GM12878 (cell line): ENCODE measurements around the gene RBPJL. TPM values are rescaled to one million over a fixed set of nuclear protein-coding genes. Genes with fewer than 3 reads are reported as not detected.

ENCODE experiments used
- ATAC-seq: fragments of 200-7000 bp; cut with Tn5 transposase; 3 replicates; pipeline ENCODE4 v1.9.1; 2020; ENCODE audit warnings: mild to moderate bottlenecking, moderate library complexity
- BruUV-seq: library from RNA; stranded (reverse); fragments of 400-500 nt; replicated peaks from 2 replicates; lab custom pipeline; 2021; lab: Mats Ljungman, UMichigan
- CTCF ChIA-PET: fragments of 300-600 bp; sonication (Branson Sonifier 250); formaldehyde crosslinking; extraction: SDS; loops from one replicate; lab custom pipeline; 2021; ENCODE audit warnings: inconsistent platforms; lab: Yijun Ruan, JAX
- POLR2A ChIA-PET: fragments of 350-600 bp; formaldehyde crosslinking; extraction: SDS; loops from one replicate; lab custom pipeline; 2021; ENCODE audit warnings: inconsistent platforms; lab: Charles Lee
- RAD21 ChIA-PET: fragments of 300-600 bp; sonication (Branson Sonifier 250); formaldehyde crosslinking; loops from one replicate; lab custom pipeline; 2023; ENCODE audit warnings: antibody characterized with exemption; ENCODE audit not compliant: unreplicated experiment; lab: Charles Lee
- SMC1A ChIA-PET: fragments of 300-600 bp; sonication (Branson Sonifier 250); formaldehyde crosslinking; loops from one replicate; lab custom pipeline; 2023; ENCODE audit not compliant: unreplicated experiment, uncharacterized antibody; lab: Charles Lee
- DNase-seq: peaks from one replicate; pipeline ENCODE4 v3.0.0-alpha.2; 2011; ENCODE audit warnings: low read depth, low spot score
- FAIRE-seq: peaks from 3 replicates; lab custom pipeline; 2011; peaks lifted over from hg19 to GRCh38; lab: Jason Lieb, UNC
- H2AFZ ChIP-seq: 2 replicates; pipeline ENCODE4 v1.6.0; 2011; ENCODE audit warnings: low read depth, low read length, control low read depth; ENCODE audit not compliant: control insufficient read depth
- H3K27ac ChIP-seq: 2 replicates; pipeline ENCODE4 v1.5.1; 2011; ENCODE audit warnings: control low read depth; ENCODE audit not compliant: control insufficient read depth, insufficient read depth
- H3K27me3 ChIP-seq, 2 experiments: replicated peaks in 1 of 2; 2 replicates each; pipeline versions ENCODE4 v1.6.0 to v1.6.1; 2011; ENCODE audit warnings: low read length in 1 of 2; ENCODE audit not compliant: control insufficient read depth in 2 of 2, insufficient read depth in 2 of 2
- H3K36me3 ChIP-seq, 2 experiments: 2 replicates each; pipeline ENCODE4 v1.5.1; 2011; ENCODE audit warnings: low read length in 1 of 2; ENCODE audit not compliant: control insufficient read depth in 2 of 2, insufficient read depth in 2 of 2
- H3K4me1 ChIP-seq: 2 replicates; pipeline ENCODE4 v1.6.1; 2011; ENCODE audit warnings: mild to moderate bottlenecking, low read length, moderate library complexity, mixed read lengths; ENCODE audit not compliant: control insufficient read depth, insufficient read depth
- H3K4me2 ChIP-seq: 2 replicates; pipeline ENCODE4 v1.6.0; 2011; ENCODE audit warnings: control low read depth; ENCODE audit not compliant: control insufficient read depth, insufficient read depth
- H3K4me3 ChIP-seq: fragments of 200-600 bp; sonication (generic); 2 replicates; pipeline ENCODE4 v1.5.1; 2016
- H3K79me2 ChIP-seq: 2 replicates; pipeline ENCODE4 v1.6.0; 2011; ENCODE audit warnings: low read length; ENCODE audit not compliant: control insufficient read depth, insufficient read depth
- H3K9ac ChIP-seq: 2 replicates; pipeline ENCODE4 v1.8.0; 2011; ENCODE audit warnings: low read length, control low read depth, mixed read lengths; ENCODE audit not compliant: control insufficient read depth, insufficient read depth
- H3K9me3 ChIP-seq: replicated peaks from 3 replicates; pipeline ENCODE4 v1.5.1; 2011; ENCODE audit warnings: mild to moderate bottlenecking, low read length; ENCODE audit not compliant: control insufficient read depth, insufficient read depth
- H4K20me1 ChIP-seq: 2 replicates; pipeline ENCODE4 v1.6.0; 2011; ENCODE audit not compliant: control insufficient read depth, insufficient read depth
- EED ChIP-seq: sonication (generic); IDR thresholded peaks from 2 replicates; pipeline ENCODE4 v1.6.1; 2016; ENCODE audit warnings: antibody characterized with exemption, low read depth
- FOXM1 ChIP-seq: IDR thresholded peaks from 2 replicates; pipeline ENCODE4 v1.6.1; 2012; ENCODE audit warnings: low read depth, mild to moderate bottlenecking, inconsistent platforms, low read length, moderate library complexity
- HDAC6 ChIP-seq: fragments of 200-600 bp; sonication (generic); IDR thresholded peaks from one replicate; pipeline ENCODE4 v1.8.0; 2017; ENCODE audit warnings: antibody characterized with exemption; ENCODE audit not compliant: unreplicated experiment
- IKZF1 ChIP-seq: fragments of 450-650 bp; conservative IDR thresholded peaks from 2 replicates; pipeline ENCODE4 v1.6.1; 2017; ENCODE audit warnings: antibody characterized with exemption, mild to moderate bottlenecking
- MEF2A ChIP-seq: IDR thresholded peaks from 2 replicates; pipeline ENCODE4 v1.6.1; 2011; ENCODE audit warnings: low read depth, mild to moderate bottlenecking, low read length, moderate library complexity; ENCODE audit not compliant: insufficient read depth
- PRDM15 ChIP-seq: fragments of 450-650 bp; formaldehyde crosslinking; IDR thresholded peaks from 2 replicates; pipeline ENCODE4 v1.4.0; 2020; ENCODE audit warnings: mild to moderate bottlenecking, moderate library complexity
- SREBF2 ChIP-seq: IDR thresholded peaks from 2 replicates; pipeline ENCODE4 v1.6.1; 2012; ENCODE audit warnings: mild to moderate bottlenecking, low read length
- TBL1XR1 ChIP-seq: IDR thresholded peaks from 2 replicates; pipeline ENCODE4 v1.6.1; 2012; ENCODE audit warnings: low read depth, low read length, improper control_type of control experiment
- WGBS: methylation state at CpG from one replicate; pipeline ENCODE4 v1.1.6; 2016; ENCODE audit warnings: low lambda C conversion rate; ENCODE audit not compliant: insufficient replicate concordance, insufficient coverage; ENCODE audit errors: missing lambda C conversion rate; 5-methylcytosine and 5-hydroxymethylcytosine counted together
- in situ Hi-C: fragments of 300-500 bp; cut with MboI; formaldehyde crosslinking; loops from 9 replicates; pipeline ENCODE4 v1.14.3; 2018; ENCODE audit warnings: mixed read lengths
- intact Hi-C: fragments of 100-400 bp; cut with micrococcal nuclease; formaldehyde crosslinking; loops from one replicate; pipeline ENCODE4 v1.14.2; 2022; ENCODE audit not compliant: unreplicated experiment
- polyA plus RNA-seq, 11 experiments: library from polyadenylated mRNA; depleted of rRNA in 4 of 11; unstranded in 6 of 11; stranded (reverse) in 5 of 11; fragments of >200 nt; fragmentation: Nextera tagmentation in 4 of 11; fragmentation: Illumina TruSeq in 1 of 11; extraction: Ambion mirVana in 4 of 11; extraction: Trizol in 1 of 11; gene quantifications; 1 replicate in 1 of 11; 2 replicates in 10 of 11; pipeline versions ENCODE4 v1.2.1 to v1.2.3, GENCODE V29; 2011 to 2016; ENCODE audit warnings: inconsistent platforms in 2 of 11, missing spikeins in 2 of 11, low read depth in 1 of 11
- total RNA-seq, 4 experiments: library from RNA; depleted of rRNA in 3 of 4; stranded (reverse); fragments of >200 nt in 3 of 4; fragmentation: Illumina TruSeq in 1 of 4; extraction: Trizol in 1 of 4; gene quantifications; 2 replicates each; pipeline versions ENCODE4 v1.2.1 to v1.2.3, GENCODE V29; 2013 to 2021
- TF ChIP-seq, protein P1 (sequence below): fragments of 150-350 bp; IDR thresholded peaks from 2 replicates; pipeline ENCODE4 v1.6.1; 2014; ENCODE audit warnings: mild to moderate bottlenecking, low read depth, low read length

RBPJL gene
- total and polyA plus RNA-seq, 10 of the 15 experiments (the other 5 are each of a cell fraction or from before 2014, with no cell fraction given) = 0.18 TPM; not detected in 9

- in situ Hi-C loops = no loop called here
Measured at GRCh38 chr20:45328451-45328850, 21.8 kb downstream of the RBPJL start.

More at GRCh38 chr20:45328451-45328850, 21.8 kb downstream of the RBPJL start:
- FAIRE-seq = no peak
- H3K9me3 ChIP-seq = no peaks in the 10 kb centered on the region
- H3K9ac ChIP-seq = no peak overlapping the region
- SMC1A ChIA-PET = interaction anchor here (1.0 kb wide), 1 partner anchor 18 kb away, joined by 5 read pairs; no protein-coding TSS in a partner anchor
- H2AFZ ChIP-seq = no peak overlapping the region
- intact Hi-C loops = no loop called here
- DNase-seq = no peak
- H3K79me2 ChIP-seq = no peaks in the 10 kb centered on the region
- no peak for ATAC-seq
- CTCF ChIA-PET = interaction anchor here (1.5 to 3.5 kb wide), 3 partner anchors 16 to 109 kb away, joined by 4 to 14 read pairs (median 4); no protein-coding TSS in a partner anchor
- H3K36me3 ChIP-seq = no peaks in the 10 kb centered on the region; a peak in 1 of 4 replicates
- TF ChIP-seq, protein P1, sequence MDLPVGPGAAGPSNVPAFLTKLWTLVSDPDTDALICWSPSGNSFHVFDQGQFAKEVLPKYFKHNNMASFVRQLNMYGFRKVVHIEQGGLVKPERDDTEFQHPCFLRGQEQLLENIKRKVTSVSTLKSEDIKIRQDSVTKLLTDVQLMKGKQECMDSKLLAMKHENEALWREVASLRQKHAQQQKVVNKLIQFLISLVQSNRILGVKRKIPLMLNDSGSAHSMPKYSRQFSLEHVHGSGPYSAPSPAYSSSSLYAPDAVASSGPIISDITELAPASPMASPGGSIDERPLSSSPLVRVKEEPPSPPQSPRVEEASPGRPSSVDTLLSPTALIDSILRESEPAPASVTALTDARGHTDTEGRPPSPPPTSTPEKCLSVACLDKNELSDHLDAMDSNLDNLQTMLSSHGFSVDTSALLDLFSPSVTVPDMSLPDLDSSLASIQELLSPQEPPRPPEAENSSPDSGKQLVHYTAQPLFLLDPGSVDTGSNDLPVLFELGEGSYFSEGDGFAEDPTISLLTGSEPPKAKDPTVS = no peak
- no peak for TF ChIP-seq MEF2A
- no peak for TF ChIP-seq SREBF2
- TF ChIP-seq IKZF1 = no peak
- no peak for TF ChIP-seq PRDM15 (CRISPR knock-in tag)
- TF ChIP-seq FOXM1 = no peak
- TF ChIP-seq TBL1XR1 = no peak
- TF ChIP-seq EED = no peak
- TF ChIP-seq HDAC6 = no peak
- TF ChIP-seq, all 136 proteins: peak for 0
- Histone ChIP-seq H3K4me1 (no peaks in the 10 kb centered on the region), H3K27me3 (no peaks in the 10 kb centered on the region), H3K4me2 (no peak overlapping the region), H3K27ac (no peak overlapping the region), H3K4me3 (no peak overlapping the region), H4K20me1 (no peaks in the 10 kb centered on the region; the same call in 1 of the 2 replicates)
- ChIA-PET POLR2A (no interaction called here), RAD21 (interaction anchor here (2.3 kb wide), 1 partner anchor 108 kb away, joined by 5 read pairs; no protein-coding TSS in a partner anchor)
- no TSS peak for BruUV-seq
- 63% methylated on average over 4 of the region's 4 CpGs for WGBS
